Body of pancreas (tissue), 4 donors: Measurements from ENCODE around the gene PDE2A.

Experiments used
- CTCF ChIP-seq, 7 experiments: fragments of 450-650 bp in 4 of 7; fragments of 200-600 bp in 3 of 7; sonication (generic) in 3 of 7; IDR thresholded peaks; one replicate each; pipeline ENCODE4 v1.5.1; 2016 to 2019; ENCODE audit warnings: antibody characterized with exemption in 7 of 7
- POLR2A ChIP-seq, 3 donors: fragments of 450-650 bp; IDR thresholded peaks; one replicate each; pipeline ENCODE4 v1.6.1; 2016; ENCODE audit warnings: antibody characterized with exemption in 3 of 3, mild to moderate bottlenecking in 2 of 3

DNA sequence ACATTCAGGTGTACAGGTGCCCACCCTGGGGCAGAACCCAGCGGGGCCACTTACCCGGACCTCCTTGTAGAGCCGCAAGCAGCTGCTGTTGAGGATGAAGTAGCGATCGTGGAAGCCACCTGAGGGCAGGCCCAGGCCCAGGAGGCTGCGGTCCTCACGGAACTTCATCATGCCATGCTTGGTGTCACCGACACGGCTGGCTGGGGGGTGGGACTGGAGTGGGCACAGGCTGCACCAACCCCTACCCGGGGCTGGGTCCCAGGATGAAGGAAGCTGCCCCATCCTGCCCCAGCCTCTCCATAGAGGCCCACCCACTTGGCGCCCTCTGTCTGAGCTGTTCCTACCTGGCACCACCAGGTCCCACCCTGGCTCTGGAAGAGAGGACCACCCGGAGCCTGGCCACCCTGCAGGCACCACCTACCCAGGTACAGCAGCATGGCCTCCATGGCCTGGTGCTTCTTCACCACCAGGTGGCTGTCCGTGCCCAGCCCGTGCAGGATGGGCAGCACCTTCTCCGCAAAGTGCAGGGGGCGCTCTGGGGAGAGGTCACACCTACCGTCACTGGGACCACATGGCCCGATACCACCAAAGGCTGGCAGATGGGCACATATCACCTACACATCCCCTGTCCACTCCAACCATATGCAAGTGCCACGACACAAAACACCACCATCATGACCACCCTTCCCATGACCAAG, 19.2 kb upstream of the PDE2A start:
- no peak for TF ChIP-seq CTCF (IDR thresholded peaks at IDR 0.05)
- no peak for TF ChIP-seq POLR2A (IDR thresholded peaks at IDR 0.05)
